Stomach (tissue), 9 donors: Measurements from ENCODE around the gene SLAMF1. TPM values are rescaled to one million over a fixed set of nuclear protein-coding genes. Genes with fewer than 3 reads are reported as not detected.
"Not testable (repeated sequence)": the region's sequence is repeated elsewhere in the genome, so short reads cannot be mapped to it uniquely, and the experiment has no call there.

Experiments
- DNase-seq, 2 donors: peaks; one replicate each; pipeline versions ENCODE4 v3.0.0 to v3.0.0-alpha.2; 2013 to 2019
- H3K27ac ChIP-seq, 5 donors: fragments of 200-600 bp in 4 of 5; sonication (generic) in 4 of 5; one replicate each; pipeline ENCODE4 v1.5.1; 2013 to 2019; ENCODE audit warnings: mild to moderate bottlenecking in 1 of 5, moderate library complexity in 1 of 5
- H3K27me3 ChIP-seq, 3 donors: fragments of 200-600 bp; sonication (generic); one replicate each; pipeline ENCODE4 v1.5.1; 2017 to 2019; ENCODE audit warnings: mixed run types in 1 of 3
- H3K36me3 ChIP-seq, 4 donors: fragments of 200-600 bp; sonication (generic); 1 replicate in 3 of 4; 2 replicates in 1 of 4; pipeline ENCODE4 v1.5.1; 2016 to 2019
- H3K4me1 ChIP-seq, 4 donors: fragments of 200-600 bp; sonication (generic); one replicate each; pipeline ENCODE4 v1.5.1; 2016 to 2019
- H3K4me3 ChIP-seq, 4 donors: fragments of 200-600 bp; sonication (generic) in 3 of 4; one replicate each; pipeline ENCODE4 v1.5.1; 2016 to 2019; ENCODE audit warnings: mild to moderate bottlenecking in 1 of 4
- H3K9me3 ChIP-seq, 4 donors: fragments of 200-600 bp; sonication (generic); one replicate each; pipeline ENCODE4 v1.5.1; 2016 to 2019
- CTCF ChIP-seq, 7 experiments: fragments of 450-650 bp in 4 of 7; fragments of 200-600 bp in 3 of 7; sonication (generic) in 3 of 7; IDR thresholded peaks; one replicate each; pipeline ENCODE4 v1.5.1; 2016 to 2019; ENCODE audit warnings: antibody characterized with exemption in 7 of 7, control low read depth in 2 of 7, mild to moderate bottlenecking in 1 of 7
- EP300 ChIP-seq: sonication (generic); formaldehyde crosslinking; IDR thresholded peaks from one replicate; pipeline ENCODE4 v1.6.1; 2017; ENCODE audit warnings: antibody characterized with exemption
- POLR2A ChIP-seq, 4 donors: fragments of 450-650 bp; IDR thresholded peaks; one replicate each; pipeline ENCODE4 v1.6.1; 2016; ENCODE audit warnings: antibody characterized with exemption in 4 of 4, control low read depth in 2 of 4, mild to moderate bottlenecking in 1 of 4, moderate library complexity in 1 of 4
- POLR2AphosphoS5 ChIP-seq, 3 donors: sonication (generic); formaldehyde crosslinking; IDR thresholded peaks; one replicate each; pipeline ENCODE4 v1.6.1; 2016; ENCODE audit warnings: antibody characterized with exemption in 3 of 3
- WGBS, 5 donors: extraction: QIAGEN DNeasy Blood & Tissue Kit in 3 of 5; methylation state at CpG; one replicate each; pipeline versions ENCODE4 v1.1.5 to v1.1.7; 2013 to 2018; 5-methylcytosine and 5-hydroxymethylcytosine counted together
- intact Hi-C: fragments of 100-400 bp; cut with DNase I; formaldehyde crosslinking; loops from one replicate; pipeline ENCODE4 v1.15.1; 2023; ENCODE audit warnings: low total_unique reads
- polyA plus RNA-seq, 3 donors: library from polyadenylated mRNA; stranded (reverse); fragments of 200-250 nt; gene quantifications; one replicate each; pipeline ENCODE4 v1.2.3, GENCODE V29; 2013
- total RNA-seq, 5 donors: library from RNA; depleted of rRNA; stranded (reverse); fragments of >200 nt; gene quantifications; one replicate each; pipeline versions ENCODE4 v1.1.0 to v1.2.3, GENCODE V29; 2014 to 2016
- donor health status: healthy with polysubstance abuse.
- donor health status: Bipolar disorder and iron deficiency.
- donor health status: healthy.

The SLAMF1 gene
- total and polyA plus RNA-seq, 8 donors: 0.12 to 4.1 (median 0.92) TPM; not detected in 3

GRCh38 chr1:160565564-160565963 is 81.3 kb downstream of the SLAMF1 start:
- intact Hi-C loops: no loop called here
- no peak for TF ChIP-seq EP300
- no peak for TF ChIP-seq POLR2AphosphoS5 (IDR thresholded peaks at IDR 0.05)
- TF ChIP-seq POLR2A (IDR thresholded peaks at IDR 0.05): no peak
- no peak for TF ChIP-seq CTCF (IDR thresholded peaks at IDR 0.05)
- DNase-seq: no peak
- peaks cover 0 to 17% (median 0%) of the 10 kb centered on the region in 4 donors for H3K9me3 ChIP-seq
- no peak overlapping the region for H3K4me3 ChIP-seq
- 62 to 73% (median 70%) methylated on average over 4 of the region's 4 CpGs for WGBS, 5 donors
- no peaks in the 10 kb centered on the region for H3K27me3 ChIP-seq
- no peaks in the 10 kb centered on the region for H3K36me3 ChIP-seq
- H3K4me1 ChIP-seq: no peaks in the 10 kb centered on the region
- peak overlapping the region in 1 of 5 donors; percentile 35 for H3K27ac ChIP-seq

- H3K4me1 ChIP-seq, H3K4me3 ChIP-seq, H3K27me3 ChIP-seq, DNase-seq, intact Hi-C loops, H3K36me3 ChIP-seq, H3K27ac ChIP-seq: not testable (repeated sequence)
- WGBS, 5 donors: 74 to 95% (median 82%) methylated on average over 1 of the region's 1 CpG
- peaks cover 0 to 24% (median 0%) of the 10 kb centered on the region in 4 donors for H3K9me3 ChIP-seq
These were observed 83.6 kb downstream of the SLAMF1 start for GRCh38 chr1:160563230-160563629.

GRCh38 chr1:160562745-160563144 is 84.1 kb downstream of the SLAMF1 start:
- H3K4me1 ChIP-seq, H3K36me3 ChIP-seq, H3K27ac ChIP-seq, H3K27me3 ChIP-seq, DNase-seq, intact Hi-C loops, H3K4me3 ChIP-seq: not testable (repeated sequence)
- H3K9me3 ChIP-seq: peaks cover 0 to 24% (median 0%) of the 10 kb centered on the region in 4 donors
- WGBS, 5 donors: 59 to 74% (median 68%) methylated on average over 2 of the region's 2 CpGs

- Histone ChIP-seq H3K27me3 (no peaks in the 10 kb centered on the region), H3K9me3 (peaks cover 0 to 24% (median 0%) of the 10 kb centered on the region in 4 donors), H3K4me3 (no peak overlapping the region), H3K4me1 (no peaks in the 10 kb centered on the region), H3K27ac (no peak overlapping the region), H3K36me3 (no peaks in the 10 kb centered on the region)
- TF ChIP-seq POLR2AphosphoS5 (IDR thresholded peaks at IDR 0.05) (no peak), CTCF (IDR thresholded peaks at IDR 0.05) (no peak), EP300 (no peak), POLR2A (IDR thresholded peaks at IDR 0.05) (no peak)
- DNase-seq: no peak
- intact Hi-C loops: no loop called here
These were observed 86.0 kb downstream of the SLAMF1 start for GRCh38 chr1:160560806-160561205.

GRCh38 chr1:160560045-160560705 is 86.7 kb downstream of the SLAMF1 start:
- Histone ChIP-seq H3K9me3 (peaks cover 0 to 24% (median 0%) of the 10 kb centered on the region in 4 donors), H3K27ac (no peak overlapping the region), H3K4me3 (no peak overlapping the region), H3K27me3 (no peaks in the 10 kb centered on the region), H3K4me1 (no peaks in the 10 kb centered on the region), H3K36me3 (no peaks in the 10 kb centered on the region)
- no peak for DNase-seq
- intact Hi-C loops: no loop called here
- WGBS, 5 donors: 72 to 86% (median 79%) methylated on average over 4 of the region's 4 CpGs
- TF ChIP-seq CTCF (IDR thresholded peaks at IDR 0.05) (no peak), POLR2AphosphoS5 (IDR thresholded peaks at IDR 0.05) (no peak), EP300 (no peak), POLR2A (IDR thresholded peaks at IDR 0.05) (no peak)

- Histone ChIP-seq H3K27ac (peak overlapping the region in 1 of 5 donors; percentile 7), H3K9me3 (peaks cover 0 to 24% (median 0%) of the 10 kb centered on the region in 4 donors)
- H3K36me3 ChIP-seq, H3K4me3 ChIP-seq, intact Hi-C loops, H3K4me1 ChIP-seq, DNase-seq, H3K27me3 ChIP-seq: not testable (repeated sequence)
- 60 to 91% (median 76%) methylated on average over 3 of the region's 3 CpGs for WGBS, 5 donors
These were observed 87.4 kb downstream of the SLAMF1 start for GRCh38 chr1:160559437-160559836.
